AG09309 (cell line): Measurements from ENCODE around the gene CYB5D1.

ENCODE experiments used
- DNase-seq: peaks from one replicate; pipeline ENCODE4 v3.0.0-alpha.2; 2010; ENCODE audit warnings: low read depth
- H3K4me3 ChIP-seq: 2 replicates; pipeline ENCODE4 v1.5.1; 2011; ENCODE audit warnings: mild to moderate bottlenecking, low read depth, low read length, moderate library complexity; ENCODE audit not compliant: control insufficient read depth
- TF ChIP-seq, protein P1 (sequence below): IDR thresholded peaks from 2 replicates; pipeline ENCODE4 v1.5.1; 2011; ENCODE audit warnings: mild to moderate bottlenecking, low read depth, low read length, inconsistent platforms; ENCODE audit not compliant: insufficient read depth, control insufficient read depth; ENCODE audit errors: missing control alignments

Gene CYB5D1

DNA sequence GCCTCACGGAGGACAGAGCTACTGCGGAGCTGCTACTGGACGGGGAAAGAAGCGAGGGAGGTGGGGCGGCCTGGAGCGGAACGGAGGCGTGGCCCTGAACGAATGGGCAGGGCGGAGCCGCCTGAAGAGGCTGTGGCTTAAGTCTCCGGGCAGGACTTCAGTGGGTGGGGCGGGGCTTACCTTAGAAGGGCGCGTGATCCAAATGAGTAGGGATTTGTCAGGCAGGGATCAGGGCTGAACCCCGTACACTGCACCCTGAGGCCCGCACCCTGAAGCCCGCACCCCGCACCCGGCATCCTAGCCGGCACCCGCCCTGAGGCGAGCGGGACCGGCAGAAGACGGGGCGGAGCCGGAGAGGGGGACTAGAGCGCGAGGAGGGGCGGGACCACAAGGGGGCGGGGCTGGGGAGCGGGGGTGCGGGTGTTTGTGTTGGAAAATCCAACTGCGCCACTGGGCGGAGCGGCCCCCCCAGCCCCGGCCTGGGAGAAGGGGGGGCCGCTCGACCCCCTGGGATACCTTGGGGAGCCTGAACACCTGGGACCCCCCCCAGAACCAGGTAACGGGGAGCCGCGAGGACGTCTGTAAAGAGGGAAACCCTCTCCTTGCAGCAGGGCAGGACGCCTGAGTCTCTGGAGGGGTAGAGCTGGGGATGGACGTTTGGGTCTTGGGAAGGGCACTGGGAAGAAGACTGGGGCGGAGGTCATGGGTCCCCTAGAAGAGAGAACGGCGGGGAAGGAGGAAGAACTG, 23.8 kb upstream of the CYB5D1 start, which contains the start of gene KDM6B:
TSS of gene KDM6B (plus strand) at position 423 of the 747 bp plus-strand sequence. CDS start 11,338 bp downstream, outside the sequence.
- DNase-seq = no peak
- H3K4me3 ChIP-seq = peak within 1 kb of the TSS; percentile 83
- TF ChIP-seq, protein P1, sequence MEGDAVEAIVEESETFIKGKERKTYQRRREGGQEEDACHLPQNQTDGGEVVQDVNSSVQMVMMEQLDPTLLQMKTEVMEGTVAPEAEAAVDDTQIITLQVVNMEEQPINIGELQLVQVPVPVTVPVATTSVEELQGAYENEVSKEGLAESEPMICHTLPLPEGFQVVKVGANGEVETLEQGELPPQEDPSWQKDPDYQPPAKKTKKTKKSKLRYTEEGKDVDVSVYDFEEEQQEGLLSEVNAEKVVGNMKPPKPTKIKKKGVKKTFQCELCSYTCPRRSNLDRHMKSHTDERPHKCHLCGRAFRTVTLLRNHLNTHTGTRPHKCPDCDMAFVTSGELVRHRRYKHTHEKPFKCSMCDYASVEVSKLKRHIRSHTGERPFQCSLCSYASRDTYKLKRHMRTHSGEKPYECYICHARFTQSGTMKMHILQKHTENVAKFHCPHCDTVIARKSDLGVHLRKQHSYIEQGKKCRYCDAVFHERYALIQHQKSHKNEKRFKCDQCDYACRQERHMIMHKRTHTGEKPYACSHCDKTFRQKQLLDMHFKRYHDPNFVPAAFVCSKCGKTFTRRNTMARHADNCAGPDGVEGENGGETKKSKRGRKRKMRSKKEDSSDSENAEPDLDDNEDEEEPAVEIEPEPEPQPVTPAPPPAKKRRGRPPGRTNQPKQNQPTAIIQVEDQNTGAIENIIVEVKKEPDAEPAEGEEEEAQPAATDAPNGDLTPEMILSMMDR = no peak

- TF ChIP-seq, protein P1 = no peak
- no peak for DNase-seq
- H3K4me3 ChIP-seq = peak overlapping the region; percentile 83
These were observed 23.3 kb upstream of the CYB5D1 start for GRCh38 chr17:7834542-7834956.

- DNase-seq = peak; percentile 94
- H3K4me3 ChIP-seq = peak overlapping the region; percentile 83
- TF ChIP-seq, protein P1 = peak; percentile 97
These were observed 22.6 kb upstream of the CYB5D1 start for GRCh38 chr17:7834957-7835813.

GRCh38 chr17:7835814-7836595, 21.8 kb upstream of the CYB5D1 start:
- TF ChIP-seq, protein P1 = no peak
- DNase-seq = no peak
- peak overlapping the region; percentile 83 for H3K4me3 ChIP-seq

DNA sequence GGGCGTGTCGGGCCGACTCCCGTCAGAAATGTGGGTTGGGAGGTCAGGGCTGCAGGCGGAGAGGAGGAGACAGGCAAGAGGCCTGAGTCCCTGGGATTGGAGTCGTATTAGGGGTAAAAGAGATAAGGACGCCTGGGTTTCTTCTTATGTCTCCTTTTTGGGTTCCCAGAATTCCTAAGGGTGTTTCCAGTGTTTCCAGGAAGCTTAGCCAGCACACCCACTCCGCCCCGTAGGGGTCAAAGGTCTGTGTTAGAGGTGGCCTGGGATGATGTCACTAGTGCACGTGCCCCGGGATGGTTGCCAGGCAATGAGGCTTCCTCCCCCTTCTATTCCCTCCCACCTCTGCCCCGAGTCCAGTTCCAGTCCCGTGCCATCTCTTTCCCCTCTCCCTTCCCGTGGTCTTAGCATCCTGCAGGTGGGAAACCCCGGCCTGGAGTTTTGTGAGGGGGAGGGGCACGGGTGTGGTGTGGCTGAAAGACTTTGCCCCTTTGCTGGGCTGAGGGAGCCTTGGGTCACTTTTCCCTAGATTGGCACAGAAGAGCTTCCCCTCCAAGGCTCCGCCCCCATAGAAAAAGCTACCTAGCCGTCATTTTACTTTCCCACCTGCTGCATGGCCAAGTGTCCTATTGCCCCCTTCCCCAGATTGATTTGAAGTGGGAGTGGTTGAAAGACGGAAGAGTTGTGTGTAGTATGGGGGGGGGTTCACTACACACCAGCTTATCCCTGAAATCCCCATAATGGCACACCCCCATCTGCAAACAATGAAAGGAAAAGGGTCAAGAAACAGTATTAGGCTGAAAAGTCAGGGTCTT, 21.0 kb upstream of the CYB5D1 start:
- H3K4me3 ChIP-seq = peak overlapping the region; percentile 83
- TF ChIP-seq, protein P1 = no peak
- DNase-seq = no peak
